H9 (cell line): ENCODE measurements around the gene ZNF791. TPM values are rescaled to one million over a fixed set of nuclear protein-coding genes. Genes with fewer than 3 reads are reported as not detected.

Experiments used
- DNase-seq: peaks from one replicate; pipeline ENCODE4 v3.0.0-alpha.2; 2017
- H2AFZ ChIP-seq: one replicate; pipeline ENCODE4 v1.6.1; 2013; ENCODE audit warnings: mild to moderate bottlenecking, low read length, control low read depth, moderate library complexity
- H2AK5ac ChIP-seq: 2 replicates; pipeline ENCODE4 v1.6.1; 2013; ENCODE audit warnings: low read length, control low read depth, mixed read lengths; ENCODE audit not compliant: insufficient read length
- H2BK120ac ChIP-seq: one replicate; pipeline ENCODE4 v1.6.1; 2013; ENCODE audit warnings: low read depth, mild to moderate bottlenecking, low read length, control low read depth, inconsistent platforms; ENCODE audit not compliant: poor library complexity, severe bottlenecking
- H2BK12ac ChIP-seq: 2 replicates; pipeline ENCODE4 v1.6.1; 2013; ENCODE audit warnings: low read length, control low read depth, mixed read lengths, low read depth; ENCODE audit not compliant: insufficient read length
- H2BK15ac ChIP-seq: 2 replicates; pipeline ENCODE4 v1.6.1; 2013; ENCODE audit warnings: low read depth, low read length, control low read depth
- H2BK20ac ChIP-seq: one replicate; pipeline ENCODE4 v1.6.1; 2013; ENCODE audit warnings: low read depth, mild to moderate bottlenecking, low read length, control low read depth, inconsistent platforms; ENCODE audit not compliant: poor library complexity, severe bottlenecking
- H2BK5ac ChIP-seq: 2 replicates; pipeline ENCODE4 v1.6.1; 2013; ENCODE audit warnings: low read length, control low read depth, mixed read lengths; ENCODE audit not compliant: insufficient read length
- H3K14ac ChIP-seq: 2 replicates; pipeline ENCODE4 v1.6.1; 2013; ENCODE audit warnings: low read length, control low read depth; ENCODE audit not compliant: insufficient read depth
- H3K18ac ChIP-seq: 2 replicates; pipeline ENCODE4 v1.6.1; 2013; ENCODE audit warnings: low read depth, mild to moderate bottlenecking, mixed read lengths, low read length, control low read depth; ENCODE audit not compliant: insufficient read length
- H3K23ac ChIP-seq: 2 replicates; pipeline ENCODE4 v1.6.1; 2013; ENCODE audit warnings: low read length, control low read depth, mixed read lengths, low read depth; ENCODE audit not compliant: insufficient read length
- H3K23me2 ChIP-seq: 2 replicates; pipeline ENCODE4 v1.6.1; 2013; ENCODE audit warnings: low read depth, mild to moderate bottlenecking, mixed read lengths, low read length, control low read depth; ENCODE audit not compliant: insufficient read length, poor library complexity, severe bottlenecking
- H3K27ac ChIP-seq: 2 replicates; pipeline ENCODE4 v1.5.1; 2013; ENCODE audit warnings: low read length, control low read depth, mixed read lengths, low read depth; ENCODE audit not compliant: insufficient read length
- H3K27me3 ChIP-seq: 2 replicates; pipeline ENCODE4 v1.6.1; 2013; ENCODE audit warnings: low read length, control low read depth, inconsistent platforms; ENCODE audit not compliant: insufficient read depth
- H3K4ac ChIP-seq: 2 replicates; pipeline ENCODE4 v1.6.1; 2013; ENCODE audit warnings: low read depth, mild to moderate bottlenecking, control low read depth, inconsistent platforms, low read length, moderate library complexity
- H3K4me1 ChIP-seq: 2 replicates; pipeline ENCODE4 v1.6.1; 2013; ENCODE audit warnings: low read length, control low read depth, inconsistent platforms; ENCODE audit not compliant: insufficient read depth
- H3K4me2 ChIP-seq: 2 replicates; pipeline ENCODE4 v1.6.1; 2013; ENCODE audit warnings: low read length, control low read depth, mixed read lengths; ENCODE audit not compliant: insufficient read length, insufficient read depth
- H3K56ac ChIP-seq: 2 replicates; pipeline ENCODE4 v1.6.1; 2013; ENCODE audit warnings: low read depth, mild to moderate bottlenecking, mixed read lengths, low read length, control low read depth; ENCODE audit not compliant: insufficient read length
- H3K79me1 ChIP-seq: 2 replicates; pipeline ENCODE4 v1.6.1; 2013; ENCODE audit warnings: low read depth, mild to moderate bottlenecking, moderate library complexity, low read length, control low read depth, inconsistent platforms; ENCODE audit not compliant: insufficient read depth, poor library complexity, severe bottlenecking
- H3K79me2 ChIP-seq: 2 replicates; pipeline ENCODE4 v1.6.1; 2013; ENCODE audit warnings: low read length, control low read depth, inconsistent platforms; ENCODE audit not compliant: insufficient read depth
- H3K9ac ChIP-seq: 2 replicates; pipeline ENCODE4 v1.6.1; 2013; ENCODE audit warnings: low read length, control low read depth, mixed read lengths; ENCODE audit not compliant: insufficient read length; ENCODE audit errors: extremely low read depth
- H3K9me3 ChIP-seq: one replicate; pipeline ENCODE4 v1.6.1; 2013; ENCODE audit warnings: low read depth, low read length, inconsistent platforms; ENCODE audit not compliant: control insufficient read depth
- H3T11ph ChIP-seq: one replicate; pipeline ENCODE4 v1.6.1; 2013; ENCODE audit warnings: mild to moderate bottlenecking, low read length, control low read depth, inconsistent platforms
- H4K20me1 ChIP-seq: one replicate; pipeline ENCODE4 v1.6.1; 2013; ENCODE audit not compliant: control insufficient read depth, insufficient read length, insufficient read depth
- H4K5ac ChIP-seq: 2 replicates; pipeline ENCODE4 v1.6.1; 2013; ENCODE audit warnings: low read depth, mild to moderate bottlenecking, mixed read lengths, low read length, control low read depth; ENCODE audit not compliant: insufficient read length
- H4K8ac ChIP-seq: replicated peaks from 2 replicates; pipeline ENCODE4 v1.6.1; 2013; ENCODE audit warnings: low read length, control low read depth, mixed read lengths, low read depth; ENCODE audit not compliant: insufficient read length
- H4K91ac ChIP-seq: 2 replicates; pipeline ENCODE4 v1.6.1; 2013; ENCODE audit warnings: low read depth, mild to moderate bottlenecking, moderate library complexity, mixed read lengths, low read length, control low read depth; ENCODE audit not compliant: insufficient read length
- H3K27ac Mint-ChIP-seq, 3 experiments: 2 replicates in 2 of 3; 3 replicates in 1 of 3; pipeline ENCODE4 v1.8.0; 2020 to 2021; ENCODE audit warnings: mixed read lengths in 3 of 3, mild to moderate bottlenecking in 1 of 3, moderate library complexity in 1 of 3
- H3K27me3 Mint-ChIP-seq: 2 replicates; pipeline ENCODE4 v1.8.0; 2021; ENCODE audit warnings: low read depth, mild to moderate bottlenecking, moderate library complexity, mixed read lengths
- H3K36me3 Mint-ChIP-seq, 3 experiments: 2 replicates in 2 of 3; 3 replicates in 1 of 3; pipeline ENCODE4 v1.8.0; 2020 to 2021; ENCODE audit warnings: low read depth in 3 of 3, mixed read lengths in 3 of 3; ENCODE audit not compliant: insufficient read depth in 1 of 3
- H3K4me1 Mint-ChIP-seq, 2 experiments: 2 replicates each; pipeline ENCODE4 v1.8.0; 2020; ENCODE audit warnings: mixed read lengths in 2 of 2
- H3K4me3 Mint-ChIP-seq, 2 experiments: 2 replicates in 1 of 2; 3 replicates in 1 of 2; pipeline ENCODE4 v1.8.0; 2020 to 2021; ENCODE audit warnings: mild to moderate bottlenecking in 2 of 2, mixed read lengths in 2 of 2, moderate library complexity in 1 of 2
- H3K9me3 Mint-ChIP-seq, 2 experiments: 2 replicates in 1 of 2; 3 replicates in 1 of 2; pipeline ENCODE4 v1.8.0; 2020; ENCODE audit warnings: mild to moderate bottlenecking in 2 of 2, mixed read lengths in 2 of 2, moderate library complexity in 1 of 2
- CTCF ChIP-seq: fragments of 200-600 bp; sonication (generic); conservative IDR thresholded peaks from 3 replicates; pipeline ENCODE4 v1.8.0; 2021; ENCODE audit warnings: antibody characterized with exemption, mild to moderate bottlenecking
- WGBS: extraction: QIAGEN DNeasy Blood & Tissue Kit; methylation state at CpG from one replicate; pipeline ENCODE4 v1.1.7; 2013; ENCODE audit warnings: missing lambda C conversion rate, low lambda C conversion rate, mixed read lengths; ENCODE audit not compliant: insufficient read length; ENCODE audit errors: extremely low coverage; 5-methylcytosine and 5-hydroxymethylcytosine counted together
- total RNA-seq: library from RNA; stranded (reverse); gene quantifications from 2 replicates; pipeline ENCODE4 v1.2.1, GENCODE V29; 2021

Gene ZNF791
- total RNA-seq, 1 experiment from 2014 or later = 20.2 TPM

- Histone ChIP-seq H3K18ac (no peak overlapping the region), H3K4me1 (no peaks in the 10 kb centered on the region), H4K8ac (no peak overlapping the region), H2BK15ac (no peak overlapping the region), H3K79me1 (no peaks in the 10 kb centered on the region), H3K23ac (no peak overlapping the region), H2BK20ac (no peak overlapping the region), H2BK120ac (no peak overlapping the region), H2AK5ac (no peak overlapping the region), H3K27ac (no peak overlapping the region), H3K4ac (no peak overlapping the region), H3K27me3 (no peaks in the 10 kb centered on the region), H2BK5ac (no peak overlapping the region), H3K79me2 (no peaks in the 10 kb centered on the region), H3K9me3 (peaks cover 38% of the 10 kb centered on the region), H3K9ac (no peak overlapping the region), H4K20me1 (no peaks in the 10 kb centered on the region), H2AFZ (no peak overlapping the region), H3K56ac (no peak overlapping the region), H4K5ac (no peak overlapping the region), H3K23me2 (no peaks in the 10 kb centered on the region), H3T11ph (no peak overlapping the region), H2BK12ac (no peak overlapping the region), H3K14ac (no peak overlapping the region), H4K91ac (no peak overlapping the region), H3K4me2 (no peak overlapping the region)
- DNase-seq = no peak
- H3K4me1 Mint-ChIP-seq = no peaks in the 10 kb centered on the region
- no peak overlapping the region for H3K27ac Mint-ChIP-seq
- H3K9me3 Mint-ChIP-seq = peaks cover 53 to 54% of the 10 kb centered on the region in 2 experiments
- no peak overlapping the region for H3K4me3 Mint-ChIP-seq
- no peaks in the 10 kb centered on the region; the same call in 1 of the 2 replicates for H3K27me3 Mint-ChIP-seq
- no CpG with 5 or more reads among the region's 7 CpGs for WGBS
- TF ChIP-seq CTCF = no peak
- H3K36me3 Mint-ChIP-seq = peaks cover 65 to 75% (median 66%) of the 10 kb centered on the region in 3 experiments
Observed at GRCh38 chr19:12629215-12629614, 18.5 kb downstream of the ZNF791 start.
